ENCODE measurements around the gene GSTM2.
"Not testable (repeated sequence)": the region's sequence is repeated elsewhere in the genome, so short reads cannot be mapped to it uniquely, and the experiment has no call there.

The GSTM2 gene

GRCh38 chr1:109687109-109687508, 19.3 kb downstream of the GSTM2 start:
- not testable (repeated sequence) for H3K27ac ChIP-seq

- no peak within 1 kb of the TSS for H3K27ac ChIP-seq
- no peak for TF ChIP-seq ZFX (IDR thresholded peaks at IDR 0.05; ENCODE audit: borderline replicate concordance)
- no peak for TF ChIP-seq CTCF (IDR thresholded peaks at IDR 0.05)
Measured at GRCh38 chr1:109687641-109688499, 20.0 kb downstream of the GSTM2 start, which contains the start of gene GSTM1. GSTM1 (plus strand) TSS chr1:109687817; CDS start chr1:109687874, 57 bp downstream.

DNA sequence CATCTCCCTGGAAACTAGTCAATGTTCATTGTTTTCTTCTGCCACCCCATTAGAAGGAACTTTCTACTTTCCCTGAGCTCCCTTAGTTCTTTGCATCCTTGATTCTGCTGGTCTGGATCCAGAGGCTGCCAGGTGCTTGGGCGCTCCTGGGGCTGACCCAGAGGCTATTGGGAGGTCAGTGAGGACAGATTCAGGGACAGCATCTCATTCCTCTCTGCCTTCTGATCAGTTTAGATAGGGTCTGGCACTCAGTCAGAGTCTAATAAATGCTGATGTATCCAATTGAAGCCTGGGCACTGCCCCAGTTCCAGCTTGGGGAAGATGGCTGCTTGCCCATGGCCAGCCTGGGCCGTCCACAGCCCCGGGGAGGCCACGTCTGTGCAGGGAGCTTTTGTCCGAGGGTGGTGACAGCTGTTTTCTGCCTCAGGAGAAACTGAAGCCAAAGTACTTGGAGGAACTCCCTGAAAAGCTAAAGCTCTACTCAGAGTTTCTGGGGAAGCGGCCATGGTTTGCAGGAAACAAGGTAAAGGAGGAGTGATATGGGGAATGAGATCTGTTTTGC, 22.1 kb downstream of the GSTM2 start:
- H3K27ac ChIP-seq = no peak overlapping the region
- TF ChIP-seq CTCF (IDR thresholded peaks at IDR 0.05) (no peak), ZFX (IDR thresholded peaks at IDR 0.05; ENCODE audit: borderline replicate concordance) (no peak)

DNA sequence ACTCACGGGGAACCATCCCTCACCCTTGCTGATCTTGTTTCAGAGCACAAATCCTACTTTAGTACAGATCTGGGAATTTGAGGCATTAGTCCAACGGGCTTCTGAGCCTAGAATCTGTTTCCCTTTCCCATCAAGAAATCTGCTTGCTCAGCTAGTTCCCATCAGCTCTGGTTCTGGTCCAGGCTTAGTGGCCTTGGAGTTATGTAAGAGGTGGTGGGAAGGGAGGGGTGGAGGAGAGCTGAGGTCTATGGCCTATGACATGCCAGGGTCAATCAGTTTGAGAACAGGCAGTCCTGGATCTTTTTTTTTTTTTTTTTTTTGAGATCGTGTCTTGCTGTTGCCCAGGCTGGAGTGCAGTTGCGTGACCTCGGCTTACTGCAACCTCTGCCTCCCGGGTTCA, 23.9 kb downstream of the GSTM2 start:
- no peak for TF ChIP-seq ZFX (IDR thresholded peaks at IDR 0.05; ENCODE audit: borderline replicate concordance)
- no peak for TF ChIP-seq CTCF (IDR thresholded peaks at IDR 0.05)
- no peak overlapping the region for H3K27ac ChIP-seq

DNA sequence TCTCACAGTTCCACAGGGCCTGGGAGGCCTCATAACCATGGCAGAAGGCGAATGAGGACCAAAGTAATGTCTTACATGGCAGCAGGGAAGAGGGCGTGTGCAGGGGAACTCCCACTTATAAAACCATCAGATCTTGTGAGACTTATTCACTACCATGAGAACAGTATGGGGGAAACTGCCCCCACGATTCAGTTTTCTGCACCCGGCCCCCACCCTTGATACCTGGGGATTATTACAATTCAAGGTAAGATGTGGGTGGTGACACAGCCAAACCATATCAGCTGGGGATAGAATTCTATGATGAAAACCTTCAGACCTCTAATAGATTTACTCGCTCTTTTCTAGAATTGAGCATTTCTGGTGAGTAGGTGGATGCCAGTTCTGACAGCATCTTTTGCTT, 26.5 kb downstream of the GSTM2 start:
- H3K27ac ChIP-seq = not testable (repeated sequence)

GRCh38 chr1:109695138-109695537, 27.3 kb downstream of the GSTM2 start:
- H3K27ac ChIP-seq = not testable (repeated sequence)

DNA sequence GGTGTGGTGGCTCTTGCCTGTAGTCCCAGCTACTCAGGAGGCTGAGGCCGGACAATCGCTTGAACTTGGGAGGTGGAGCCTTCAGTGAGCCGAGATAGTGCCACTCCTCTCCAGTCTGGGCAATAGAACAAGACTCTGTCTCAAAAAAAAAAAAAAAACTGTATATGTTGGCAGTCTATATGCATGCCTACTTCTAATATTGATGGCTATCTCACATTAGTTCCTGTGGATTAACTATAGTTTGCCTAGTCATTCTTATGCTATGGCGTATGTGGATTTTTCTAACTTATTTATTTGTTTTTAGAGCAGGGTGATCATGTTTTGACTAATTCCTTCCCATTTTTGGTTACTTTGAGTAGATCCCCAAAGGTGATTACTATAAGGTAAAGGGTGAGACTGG, 29.2 kb downstream of the GSTM2 start:
- no peak overlapping the region for H3K27ac ChIP-seq
- TF ChIP-seq ZFX (IDR thresholded peaks at IDR 0.05; ENCODE audit: borderline replicate concordance) = no peak
- TF ChIP-seq CTCF (IDR thresholded peaks at IDR 0.05) = no peak

DNA sequence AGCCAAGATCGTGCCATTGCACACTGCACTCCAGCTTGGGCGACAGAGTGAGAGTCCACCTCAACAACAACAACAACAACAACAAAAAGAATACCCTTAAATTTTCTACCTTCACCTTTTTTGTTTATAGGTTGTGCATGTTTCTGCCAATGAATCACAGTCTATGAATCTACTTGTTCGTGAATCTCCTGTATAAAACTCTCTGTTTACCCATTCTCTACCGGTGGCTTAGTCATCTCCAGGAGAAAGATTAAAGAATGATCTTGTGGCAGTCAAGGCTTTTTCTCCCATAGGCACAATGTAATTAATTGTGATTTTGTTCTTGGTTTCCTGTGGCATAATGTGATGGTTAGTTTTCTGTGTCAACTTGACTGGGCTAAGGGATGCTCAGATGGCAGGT, 30.0 kb downstream of the GSTM2 start:
- not testable (repeated sequence) for H3K27ac ChIP-seq

DNA sequence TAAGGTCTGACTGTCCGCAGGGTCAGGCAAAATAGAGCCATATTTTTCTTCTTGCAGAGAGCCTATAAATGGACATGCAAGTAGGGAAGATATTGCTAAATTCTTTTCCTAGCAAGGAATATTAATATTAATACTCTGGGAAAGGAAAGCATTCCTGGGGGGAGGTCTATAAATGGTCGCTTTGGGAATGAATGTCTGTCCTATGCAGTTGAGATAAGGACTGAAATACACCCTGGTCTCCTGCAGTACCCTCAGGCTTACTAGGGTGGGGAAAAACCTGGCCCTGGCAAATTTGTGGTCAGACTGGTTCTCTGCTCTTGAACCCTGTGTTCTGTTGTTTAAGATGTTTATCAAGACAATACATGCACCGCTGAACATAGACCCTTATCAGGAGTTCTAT, 35.1 kb downstream of the GSTM2 start:
- not testable (repeated sequence) for H3K27ac ChIP-seq

- no peak overlapping the region for H3K27ac ChIP-seq
- TF ChIP-seq CTCF (IDR thresholded peaks at IDR 0.05) (no peak), ZFX (IDR thresholded peaks at IDR 0.05; ENCODE audit: borderline replicate concordance) (no peak)
Measured at GRCh38 chr1:109704173-109704572, 36.3 kb downstream of the GSTM2 start.
